ENCODE measurements around the gene NLRP12. TPM values are rescaled to one million over a fixed set of nuclear protein-coding genes. Genes with fewer than 3 reads are reported as not detected.

The NLRP12 gene
- total and polyA plus RNA-seq, 2 donors (not counting 1 experiment from before 2014, with no cell fraction given), result 0.22 TPM; not detected in 1

DNA sequence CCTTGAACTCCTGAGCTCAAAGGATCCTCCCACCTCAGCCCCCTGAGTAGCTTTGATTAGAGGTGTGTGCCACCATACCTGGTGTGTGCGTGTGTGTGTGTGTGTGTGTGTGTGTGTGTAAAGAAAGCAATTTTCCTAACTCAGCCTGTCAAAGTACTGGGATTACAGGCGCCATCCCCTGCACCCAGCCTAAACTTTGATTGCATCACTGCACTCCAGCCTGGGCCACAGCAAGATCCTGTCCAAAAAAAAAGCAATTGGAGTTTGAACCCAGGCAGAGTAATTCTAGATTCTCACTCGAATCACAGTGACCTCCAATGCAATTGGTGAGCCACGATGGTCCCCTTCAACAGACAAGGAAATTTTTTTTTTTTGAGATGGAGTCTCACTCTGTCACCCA lies 29.1 kb downstream of the NLRP12 start:
- no peak for TF ChIP-seq EZH2 (IDR thresholded peaks at IDR 0.05; ENCODE audit: borderline replicate concordance, insufficient read depth, low read depth, low read length, poor library complexity, severe bottlenecking)
- TF ChIP-seq, protein P1, sequence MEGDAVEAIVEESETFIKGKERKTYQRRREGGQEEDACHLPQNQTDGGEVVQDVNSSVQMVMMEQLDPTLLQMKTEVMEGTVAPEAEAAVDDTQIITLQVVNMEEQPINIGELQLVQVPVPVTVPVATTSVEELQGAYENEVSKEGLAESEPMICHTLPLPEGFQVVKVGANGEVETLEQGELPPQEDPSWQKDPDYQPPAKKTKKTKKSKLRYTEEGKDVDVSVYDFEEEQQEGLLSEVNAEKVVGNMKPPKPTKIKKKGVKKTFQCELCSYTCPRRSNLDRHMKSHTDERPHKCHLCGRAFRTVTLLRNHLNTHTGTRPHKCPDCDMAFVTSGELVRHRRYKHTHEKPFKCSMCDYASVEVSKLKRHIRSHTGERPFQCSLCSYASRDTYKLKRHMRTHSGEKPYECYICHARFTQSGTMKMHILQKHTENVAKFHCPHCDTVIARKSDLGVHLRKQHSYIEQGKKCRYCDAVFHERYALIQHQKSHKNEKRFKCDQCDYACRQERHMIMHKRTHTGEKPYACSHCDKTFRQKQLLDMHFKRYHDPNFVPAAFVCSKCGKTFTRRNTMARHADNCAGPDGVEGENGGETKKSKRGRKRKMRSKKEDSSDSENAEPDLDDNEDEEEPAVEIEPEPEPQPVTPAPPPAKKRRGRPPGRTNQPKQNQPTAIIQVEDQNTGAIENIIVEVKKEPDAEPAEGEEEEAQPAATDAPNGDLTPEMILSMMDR (IDR thresholded peaks at IDR 0.05), result no peak
- Histone ChIP-seq H3K4me1 (ENCODE audit: control insufficient read depth in 2 of 2, insufficient read depth in 2 of 2, low read length in 2 of 2) (no peaks in the 10 kb centered on the region), H3K27me3 (replicated peaks in 1 of 4; ENCODE audit: control extremely low read depth in 1 of 4, control insufficient read depth in 3 of 4, insufficient read depth in 4 of 4, low read length in 3 of 4) (no peaks in the 10 kb centered on the region), H3K36me3 (replicated peaks in 1 of 2; ENCODE audit: control extremely low read depth in 1 of 2, control insufficient read depth in 1 of 2, extremely low read depth in 1 of 2, insufficient read depth in 2 of 2, low read length in 1 of 2) (no peaks in the 10 kb centered on the region), H3K27ac (ENCODE audit: low read length in 2 of 2) (no peak overlapping the region), H4K20me1 (ENCODE audit: control insufficient read depth, insufficient read depth, low read length, poor library complexity, severe bottlenecking) (no peaks in the 10 kb centered on the region), H3K79me2 (ENCODE audit: control insufficient read depth, insufficient read depth, low read length) (no peaks in the 10 kb centered on the region), H3K4me3 (ENCODE audit: control extremely low read depth in 1 of 5, extremely low read depth in 1 of 5, insufficient read depth in 1 of 5, low read depth in 2 of 5, low read length in 4 of 5) (no peak overlapping the region), H3K4me2 (replicated peaks; ENCODE audit: low read depth, low read length, poor library complexity, severe bottlenecking) (no peak overlapping the region), H3K9ac (ENCODE audit: low read length) (no peak overlapping the region), H3K9me3 (ENCODE audit: control extremely low read depth in 1 of 3, control insufficient read depth in 2 of 3, insufficient read depth in 1 of 3, low read length in 2 of 3) (peaks cover 0 to 18% (median 0%) of the 10 kb centered on the region in 3 donors), H2AFZ (ENCODE audit: insufficient read depth, low read depth, low read length, poor library complexity, severe bottlenecking) (no peak overlapping the region)
- CTCF ChIA-PET, result interaction anchor here (0.7 kb wide), 1 partner anchor 1642 kb away, joined by 5 read pairs; no protein-coding TSS in a partner anchor
- no peak for DNase-seq
- H3K9me3 Mint-ChIP-seq (ENCODE audit: insufficient read depth), result no peaks in the 10 kb centered on the region
- no peak overlapping the region for H3K27ac Mint-ChIP-seq
- no peaks in the 10 kb centered on the region for H3K4me1 Mint-ChIP-seq
- WGBS (ENCODE audit: insufficient coverage), result 89% methylated on average over 1 of the region's 4 CpGs
- no peak overlapping the region for H3K4me3 Mint-ChIP-seq
- no peak for ATAC-seq (ENCODE audit: low read depth)
- intact Hi-C loops (cut with micrococcal nuclease), result no loop called here
- POLR2A ChIA-PET, result no interaction called here
- no peaks in the 10 kb centered on the region for H3K27me3 Mint-ChIP-seq

DNA sequence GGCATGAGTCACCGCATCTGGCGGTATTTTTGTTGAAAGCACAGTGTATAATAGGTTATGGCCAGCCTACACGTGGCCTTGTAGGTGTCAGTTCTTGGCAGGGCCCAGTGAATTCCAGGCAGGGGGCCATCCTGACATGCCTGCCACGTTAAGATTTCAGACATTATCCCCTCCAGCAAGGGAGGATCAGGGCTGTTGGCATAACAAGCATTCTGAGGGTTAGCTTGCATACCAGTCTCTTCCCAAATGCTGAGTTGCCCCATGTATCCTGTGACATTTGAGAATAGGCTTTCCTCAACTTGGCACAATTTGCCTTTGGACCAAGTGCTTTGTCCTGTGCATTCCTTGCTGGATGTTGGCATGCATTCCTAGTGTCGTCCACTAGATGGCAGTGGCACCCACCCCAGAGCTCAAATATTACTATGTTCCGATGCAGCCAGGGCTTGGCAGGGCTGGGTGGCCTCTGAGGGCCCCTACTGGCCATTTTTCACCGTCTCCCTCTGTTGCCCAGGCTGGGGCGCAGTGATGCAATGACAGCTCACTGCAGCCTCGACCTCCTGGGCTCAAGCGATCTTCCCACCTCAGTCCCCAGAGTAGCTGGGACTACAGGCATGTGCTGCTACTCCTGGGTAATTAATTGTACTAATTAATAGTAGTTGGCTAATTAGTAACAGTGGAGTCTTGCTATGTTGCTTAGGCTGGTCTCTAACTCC lies 31.2 kb downstream of the NLRP12 start:
- H3K27ac Mint-ChIP-seq, result no peak overlapping the region
- no peaks in the 10 kb centered on the region for H3K27me3 ChIP-seq (replicated peaks in 1 of 4; ENCODE audit: control extremely low read depth in 1 of 4, control insufficient read depth in 3 of 4, insufficient read depth in 4 of 4, low read length in 3 of 4)
- no peak overlapping the region for H3K4me3 Mint-ChIP-seq
- H3K79me2 ChIP-seq (ENCODE audit: control insufficient read depth, insufficient read depth, low read length), result no peaks in the 10 kb centered on the region
- no peak overlapping the region for H3K4me2 ChIP-seq (replicated peaks; ENCODE audit: low read depth, low read length, poor library complexity, severe bottlenecking)
- H3K4me1 Mint-ChIP-seq, result no peaks in the 10 kb centered on the region
- CTCF ChIA-PET, result interaction anchor here (0.6 to 4.7 kb wide), 22 partner anchors 10 to 1712 kb away, joined by 3 to 46 read pairs (median 4); partner anchors contain the start of gene CNOT3
- ATAC-seq (ENCODE audit: low read depth) (peak; percentile 98), DNase-seq (peak; percentile 79)
- H3K4me1 ChIP-seq (ENCODE audit: control insufficient read depth in 2 of 2, insufficient read depth in 2 of 2, low read length in 2 of 2), result no peaks in the 10 kb centered on the region
- no peak overlapping the region for H2AFZ ChIP-seq (ENCODE audit: insufficient read depth, low read depth, low read length, poor library complexity, severe bottlenecking)
- WGBS (ENCODE audit: insufficient coverage), result 40% methylated on average over 9 of the region's 10 CpGs
- no peaks in the 10 kb centered on the region for H3K36me3 ChIP-seq (replicated peaks in 1 of 2; ENCODE audit: control extremely low read depth in 1 of 2, control insufficient read depth in 1 of 2, extremely low read depth in 1 of 2, insufficient read depth in 2 of 2, low read length in 1 of 2)
- H3K27me3 Mint-ChIP-seq, result no peaks in the 10 kb centered on the region
- TF ChIP-seq EZH2 (IDR thresholded peaks at IDR 0.05; ENCODE audit: borderline replicate concordance, insufficient read depth, low read depth, low read length, poor library complexity, severe bottlenecking), result no peak
- TF ChIP-seq, protein P1 (IDR thresholded peaks at IDR 0.05), result peak; percentile 95
- H3K9me3 ChIP-seq (ENCODE audit: control extremely low read depth in 1 of 3, control insufficient read depth in 2 of 3, insufficient read depth in 1 of 3, low read length in 2 of 3), result peaks cover 0 to 10% (median 0%) of the 10 kb centered on the region in 3 donors
- no peaks in the 10 kb centered on the region for H3K9me3 Mint-ChIP-seq (ENCODE audit: insufficient read depth)
- H3K27ac ChIP-seq (ENCODE audit: low read length in 2 of 2), result no peak overlapping the region
- H4K20me1 ChIP-seq (ENCODE audit: control insufficient read depth, insufficient read depth, low read length, poor library complexity, severe bottlenecking), result no peaks in the 10 kb centered on the region
- H3K9ac ChIP-seq (ENCODE audit: low read length), result no peak overlapping the region
- H3K4me3 ChIP-seq (ENCODE audit: control extremely low read depth in 1 of 5, extremely low read depth in 1 of 5, insufficient read depth in 1 of 5, low read depth in 2 of 5, low read length in 4 of 5), result no peak overlapping the region
- POLR2A ChIA-PET, result no interaction called here
- intact Hi-C loops (cut with micrococcal nuclease), result no loop called here
